ENCODE results near the gene WDHD1.

DNA sequence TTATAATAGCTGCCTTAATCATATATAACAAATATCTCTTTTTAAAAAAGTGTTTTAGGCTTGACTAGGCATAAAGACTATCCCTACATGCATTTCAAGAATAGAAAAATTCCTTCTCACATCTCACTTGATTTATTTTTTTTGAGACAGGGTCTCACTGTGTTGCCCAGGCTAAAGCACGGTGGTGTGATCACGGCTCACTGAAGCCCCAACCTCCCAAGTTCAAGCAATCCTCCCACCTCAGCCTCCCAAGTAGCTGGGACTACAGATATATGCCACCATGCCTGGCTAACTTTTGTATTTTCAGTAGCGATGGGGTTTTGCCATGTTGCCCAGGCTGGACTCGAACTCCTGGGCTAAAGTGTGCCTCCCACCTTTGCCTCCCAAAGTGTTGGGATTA, 59.4 kb downstream of the WDHD1 start:
- TF ChIP-seq EZH2phosphoT487 (IDR thresholded peaks at IDR 0.05; ENCODE audit: low read length) (no peak), EZH2 (optimal IDR thresholded peaks at IDR 0.05; ENCODE audit: low read depth, low read length) (no peak)
- TF ChIP-seq, protein P1, sequence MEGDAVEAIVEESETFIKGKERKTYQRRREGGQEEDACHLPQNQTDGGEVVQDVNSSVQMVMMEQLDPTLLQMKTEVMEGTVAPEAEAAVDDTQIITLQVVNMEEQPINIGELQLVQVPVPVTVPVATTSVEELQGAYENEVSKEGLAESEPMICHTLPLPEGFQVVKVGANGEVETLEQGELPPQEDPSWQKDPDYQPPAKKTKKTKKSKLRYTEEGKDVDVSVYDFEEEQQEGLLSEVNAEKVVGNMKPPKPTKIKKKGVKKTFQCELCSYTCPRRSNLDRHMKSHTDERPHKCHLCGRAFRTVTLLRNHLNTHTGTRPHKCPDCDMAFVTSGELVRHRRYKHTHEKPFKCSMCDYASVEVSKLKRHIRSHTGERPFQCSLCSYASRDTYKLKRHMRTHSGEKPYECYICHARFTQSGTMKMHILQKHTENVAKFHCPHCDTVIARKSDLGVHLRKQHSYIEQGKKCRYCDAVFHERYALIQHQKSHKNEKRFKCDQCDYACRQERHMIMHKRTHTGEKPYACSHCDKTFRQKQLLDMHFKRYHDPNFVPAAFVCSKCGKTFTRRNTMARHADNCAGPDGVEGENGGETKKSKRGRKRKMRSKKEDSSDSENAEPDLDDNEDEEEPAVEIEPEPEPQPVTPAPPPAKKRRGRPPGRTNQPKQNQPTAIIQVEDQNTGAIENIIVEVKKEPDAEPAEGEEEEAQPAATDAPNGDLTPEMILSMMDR (IDR thresholded peaks at IDR 0.05; ENCODE audit: low read length), result no peak
